HL-60 (cell line): ENCODE data around the gene OR1D2.

Source experiments
- DNase-seq, 2 experiments: peaks; one replicate each; pipeline ENCODE4 v3.0.0-alpha.2; 2010 to 2020; ENCODE audit warnings: low read depth in 1 of 2, low spot score in 1 of 2
- H3K27ac ChIP-seq: fragments of 250-450 bp; sonication (Bioruptor Pico); replicated peaks from 2 replicates; pipeline ENCODE4 v1.5.1; 2020; ENCODE audit warnings: mild to moderate bottlenecking, moderate library complexity
- H3K27me3 ChIP-seq: fragments of 250-450 bp; sonication (Bioruptor Pico); 2 replicates; pipeline ENCODE4 v1.5.1; 2021; ENCODE audit warnings: mild to moderate bottlenecking, moderate library complexity; ENCODE audit not compliant: insufficient read depth, poor library complexity, severe bottlenecking
- H3K4me3 ChIP-seq: replicated peaks from 2 replicates; pipeline ENCODE4 v1.5.1; 2011; ENCODE audit warnings: mild to moderate bottlenecking, control low read depth, low read length; ENCODE audit not compliant: insufficient read depth
- GABPA ChIP-seq: IDR thresholded peaks from 2 replicates; pipeline ENCODE4 v1.6.1; 2012; ENCODE audit warnings: low read depth
- POLR2AphosphoS5 ChIP-seq: IDR thresholded peaks from 2 replicates; pipeline ENCODE4 v1.6.1; 2012; ENCODE audit warnings: low read depth
- SPI1 ChIP-seq: IDR thresholded peaks from 2 replicates; pipeline ENCODE4 v1.6.1; 2012; ENCODE audit warnings: low read depth, mild to moderate bottlenecking, borderline replicate concordance
- TF ChIP-seq, protein P1 (sequence below): IDR thresholded peaks from one replicate; pipeline ENCODE4 v1.5.1; 2011; ENCODE audit warnings: low read length, control low read depth, inconsistent platforms; ENCODE audit not compliant: insufficient read depth
- TF ChIP-seq, protein P2 (sequence below): IDR thresholded peaks from 2 replicates; pipeline ENCODE4 v1.6.1; 2012; ENCODE audit warnings: low read depth; ENCODE audit not compliant: insufficient replicate concordance

Gene OR1D2

DNA sequence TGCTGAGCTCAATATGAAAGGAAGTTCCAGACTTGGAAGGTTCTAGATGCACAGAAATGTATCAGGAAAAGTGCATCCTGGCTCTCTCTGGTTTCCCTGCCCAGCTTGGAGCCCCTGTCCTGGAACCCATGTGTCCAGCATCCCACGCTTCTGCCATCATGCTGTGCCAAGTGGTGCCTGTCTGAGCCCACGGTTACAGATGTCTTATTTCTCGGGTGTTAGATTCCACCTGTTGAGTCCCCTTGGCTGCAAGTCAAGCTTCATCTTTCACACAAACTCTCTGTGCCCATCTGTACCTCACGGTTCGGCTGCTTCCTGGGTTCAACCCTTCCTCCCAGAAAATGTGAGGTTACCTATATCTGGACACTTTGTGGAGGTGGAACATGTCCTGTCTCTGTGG, 63.3 kb downstream of the OR1D2 start:
- DNase-seq = no peak
- TF ChIP-seq GABPA (no peak), POLR2AphosphoS5 (no peak), SPI1 (no peak)
- TF ChIP-seq, protein P1, sequence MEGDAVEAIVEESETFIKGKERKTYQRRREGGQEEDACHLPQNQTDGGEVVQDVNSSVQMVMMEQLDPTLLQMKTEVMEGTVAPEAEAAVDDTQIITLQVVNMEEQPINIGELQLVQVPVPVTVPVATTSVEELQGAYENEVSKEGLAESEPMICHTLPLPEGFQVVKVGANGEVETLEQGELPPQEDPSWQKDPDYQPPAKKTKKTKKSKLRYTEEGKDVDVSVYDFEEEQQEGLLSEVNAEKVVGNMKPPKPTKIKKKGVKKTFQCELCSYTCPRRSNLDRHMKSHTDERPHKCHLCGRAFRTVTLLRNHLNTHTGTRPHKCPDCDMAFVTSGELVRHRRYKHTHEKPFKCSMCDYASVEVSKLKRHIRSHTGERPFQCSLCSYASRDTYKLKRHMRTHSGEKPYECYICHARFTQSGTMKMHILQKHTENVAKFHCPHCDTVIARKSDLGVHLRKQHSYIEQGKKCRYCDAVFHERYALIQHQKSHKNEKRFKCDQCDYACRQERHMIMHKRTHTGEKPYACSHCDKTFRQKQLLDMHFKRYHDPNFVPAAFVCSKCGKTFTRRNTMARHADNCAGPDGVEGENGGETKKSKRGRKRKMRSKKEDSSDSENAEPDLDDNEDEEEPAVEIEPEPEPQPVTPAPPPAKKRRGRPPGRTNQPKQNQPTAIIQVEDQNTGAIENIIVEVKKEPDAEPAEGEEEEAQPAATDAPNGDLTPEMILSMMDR = no peak
- TF ChIP-seq, protein P2, sequence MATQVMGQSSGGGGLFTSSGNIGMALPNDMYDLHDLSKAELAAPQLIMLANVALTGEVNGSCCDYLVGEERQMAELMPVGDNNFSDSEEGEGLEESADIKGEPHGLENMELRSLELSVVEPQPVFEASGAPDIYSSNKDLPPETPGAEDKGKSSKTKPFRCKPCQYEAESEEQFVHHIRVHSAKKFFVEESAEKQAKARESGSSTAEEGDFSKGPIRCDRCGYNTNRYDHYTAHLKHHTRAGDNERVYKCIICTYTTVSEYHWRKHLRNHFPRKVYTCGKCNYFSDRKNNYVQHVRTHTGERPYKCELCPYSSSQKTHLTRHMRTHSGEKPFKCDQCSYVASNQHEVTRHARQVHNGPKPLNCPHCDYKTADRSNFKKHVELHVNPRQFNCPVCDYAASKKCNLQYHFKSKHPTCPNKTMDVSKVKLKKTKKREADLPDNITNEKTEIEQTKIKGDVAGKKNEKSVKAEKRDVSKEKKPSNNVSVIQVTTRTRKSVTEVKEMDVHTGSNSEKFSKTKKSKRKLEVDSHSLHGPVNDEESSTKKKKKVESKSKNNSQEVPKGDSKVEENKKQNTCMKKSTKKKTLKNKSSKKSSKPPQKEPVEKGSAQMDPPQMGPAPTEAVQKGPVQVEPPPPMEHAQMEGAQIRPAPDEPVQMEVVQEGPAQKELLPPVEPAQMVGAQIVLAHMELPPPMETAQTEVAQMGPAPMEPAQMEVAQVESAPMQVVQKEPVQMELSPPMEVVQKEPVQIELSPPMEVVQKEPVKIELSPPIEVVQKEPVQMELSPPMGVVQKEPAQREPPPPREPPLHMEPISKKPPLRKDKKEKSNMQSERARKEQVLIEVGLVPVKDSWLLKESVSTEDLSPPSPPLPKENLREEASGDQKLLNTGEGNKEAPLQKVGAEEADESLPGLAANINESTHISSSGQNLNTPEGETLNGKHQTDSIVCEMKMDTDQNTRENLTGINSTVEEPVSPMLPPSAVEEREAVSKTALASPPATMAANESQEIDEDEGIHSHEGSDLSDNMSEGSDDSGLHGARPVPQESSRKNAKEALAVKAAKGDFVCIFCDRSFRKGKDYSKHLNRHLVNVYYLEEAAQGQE = no peak
- no peak overlapping the region for H3K27ac ChIP-seq
- no peak overlapping the region for H3K4me3 ChIP-seq
- H3K27me3 ChIP-seq = no peaks in the 10 kb centered on the region

DNA sequence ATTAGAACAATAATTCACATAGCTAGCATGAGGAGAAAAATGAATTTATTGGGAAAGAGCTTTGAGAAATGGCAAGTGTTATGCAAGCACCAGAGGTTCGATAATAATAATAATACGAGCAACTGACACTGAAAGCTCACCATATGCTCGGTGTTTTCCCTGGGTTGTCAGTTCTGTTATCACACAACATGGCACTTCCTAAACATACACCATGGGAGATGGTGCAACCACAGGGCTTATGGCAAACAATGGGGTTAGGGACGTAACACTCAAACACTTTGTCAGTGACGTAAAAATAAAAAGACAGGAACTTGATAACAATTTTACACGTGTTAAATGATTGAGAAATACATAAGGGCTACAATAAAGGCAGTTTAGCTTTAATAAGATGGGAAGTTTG, 64.5 kb downstream of the OR1D2 start:
- TF ChIP-seq, protein P2 = no peak
- no peak for TF ChIP-seq GABPA
- TF ChIP-seq, protein P1 = no peak
- no peak for TF ChIP-seq SPI1
- no peak for TF ChIP-seq POLR2AphosphoS5
- peak; percentile 31 to 61 for DNase-seq
- Histone ChIP-seq H3K27ac (no peak overlapping the region), H3K4me3 (no peak overlapping the region), H3K27me3 (no peaks in the 10 kb centered on the region)

DNA sequence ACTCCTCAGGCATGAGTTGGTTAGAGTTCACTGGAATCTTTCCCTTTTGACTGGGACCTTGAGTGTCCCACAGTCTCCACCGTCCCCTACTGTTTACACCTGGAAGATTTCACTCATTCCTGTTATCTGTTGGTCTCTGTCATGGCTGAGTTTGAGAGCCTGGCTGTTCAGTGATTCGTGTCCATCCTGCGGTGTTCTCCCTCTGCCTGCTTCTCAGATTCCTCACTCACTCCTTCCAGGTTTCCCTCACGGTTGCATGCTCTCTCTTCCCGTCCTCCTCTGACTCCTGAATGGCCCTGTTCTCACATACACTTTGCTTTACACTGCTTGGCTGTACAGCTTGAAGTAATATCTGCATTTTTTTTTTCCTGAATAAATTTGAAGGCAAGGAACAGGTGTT, 65.3 kb downstream of the OR1D2 start:
- no peak for DNase-seq
- Histone ChIP-seq H3K4me3 (no peak overlapping the region), H3K27me3 (no peaks in the 10 kb centered on the region), H3K27ac (no peak overlapping the region)
- TF ChIP-seq, protein P1 = no peak
- TF ChIP-seq POLR2AphosphoS5 (no peak), GABPA (no peak), SPI1 (no peak)
- TF ChIP-seq, protein P2 = no peak
